ENCODE measurements around the gene TNNI3K. TPM values are rescaled to one million over a fixed set of nuclear protein-coding genes. Genes with fewer than 3 reads are reported as not detected.

The TNNI3K gene
- polyA plus RNA-seq, 1 donor (not counting 4 experiments of a cell fraction or from before 2014, with no cell fraction given): 0.41 TPM

GRCh38 chr1:74368335-74368734 lies 133.1 kb downstream of the TNNI3K start:
- Histone ChIP-seq H3K9me3 (ENCODE audit: control insufficient read depth, low read depth, low read length) (no peaks in the 10 kb centered on the region), H3K27me3 (ENCODE audit: control insufficient read depth, extremely low read depth, insufficient read depth, low read length) (no peaks in the 10 kb centered on the region), H4K20me1 (ENCODE audit: control insufficient read depth, extremely low read depth, insufficient read depth, low read length) (no peaks in the 10 kb centered on the region), H3K4me3 (ENCODE audit: control insufficient read depth in 2 of 3, extremely low read depth in 1 of 3, insufficient read depth in 2 of 3, low read depth in 1 of 3, low read length in 3 of 3) (no peak overlapping the region), H3K9me1 (ENCODE audit: control insufficient read depth, extremely low read depth, insufficient read depth, low read length) (no peaks in the 10 kb centered on the region), H3K4me2 (ENCODE audit: control insufficient read depth, extremely low read depth, insufficient read depth, low read depth, low read length) (no peak overlapping the region), H3K36me3 (ENCODE audit: control insufficient read depth in 2 of 2, extremely low read depth in 1 of 2, insufficient read depth in 2 of 2, low read length in 2 of 2) (no peaks in the 10 kb centered on the region), H3K27ac (ENCODE audit: control insufficient read depth, insufficient read depth, low read length) (no peak overlapping the region), H3K4me1 (ENCODE audit: control insufficient read depth, extremely low read depth, insufficient read depth, low read length) (no peaks in the 10 kb centered on the region), H3K79me2 (ENCODE audit: control insufficient read depth, insufficient read depth, low read length) (no peaks in the 10 kb centered on the region), H2AFZ (ENCODE audit: control insufficient read depth, low read length) (no peak overlapping the region), H3K9ac (ENCODE audit: control insufficient read depth, extremely low read depth, insufficient read depth, low read length) (no peak overlapping the region)
- dilution Hi-C loops (cut with MboI; ENCODE audit: extremely low pct_ligation_motif_present, low sequenced_read_pairs): no loop called here
- TF ChIP-seq, protein P1, sequence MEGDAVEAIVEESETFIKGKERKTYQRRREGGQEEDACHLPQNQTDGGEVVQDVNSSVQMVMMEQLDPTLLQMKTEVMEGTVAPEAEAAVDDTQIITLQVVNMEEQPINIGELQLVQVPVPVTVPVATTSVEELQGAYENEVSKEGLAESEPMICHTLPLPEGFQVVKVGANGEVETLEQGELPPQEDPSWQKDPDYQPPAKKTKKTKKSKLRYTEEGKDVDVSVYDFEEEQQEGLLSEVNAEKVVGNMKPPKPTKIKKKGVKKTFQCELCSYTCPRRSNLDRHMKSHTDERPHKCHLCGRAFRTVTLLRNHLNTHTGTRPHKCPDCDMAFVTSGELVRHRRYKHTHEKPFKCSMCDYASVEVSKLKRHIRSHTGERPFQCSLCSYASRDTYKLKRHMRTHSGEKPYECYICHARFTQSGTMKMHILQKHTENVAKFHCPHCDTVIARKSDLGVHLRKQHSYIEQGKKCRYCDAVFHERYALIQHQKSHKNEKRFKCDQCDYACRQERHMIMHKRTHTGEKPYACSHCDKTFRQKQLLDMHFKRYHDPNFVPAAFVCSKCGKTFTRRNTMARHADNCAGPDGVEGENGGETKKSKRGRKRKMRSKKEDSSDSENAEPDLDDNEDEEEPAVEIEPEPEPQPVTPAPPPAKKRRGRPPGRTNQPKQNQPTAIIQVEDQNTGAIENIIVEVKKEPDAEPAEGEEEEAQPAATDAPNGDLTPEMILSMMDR (optimal IDR thresholded peaks at IDR 0.05 in 1 of 3, IDR thresholded peaks at IDR 0.05 in 1 of 3, conservative IDR thresholded peaks at IDR 0.05 in 1 of 3; ENCODE audit: extremely low read depth in 1 of 3, insufficient read depth in 2 of 3, low read length in 3 of 3): no peak
- TF ChIP-seq EZH2 (IDR thresholded peaks at IDR 0.05; ENCODE audit: low read length): no peak
- FAIRE-seq (no peak), DNase-seq (ENCODE audit: low read depth, low spot score) (no peak)

DNA sequence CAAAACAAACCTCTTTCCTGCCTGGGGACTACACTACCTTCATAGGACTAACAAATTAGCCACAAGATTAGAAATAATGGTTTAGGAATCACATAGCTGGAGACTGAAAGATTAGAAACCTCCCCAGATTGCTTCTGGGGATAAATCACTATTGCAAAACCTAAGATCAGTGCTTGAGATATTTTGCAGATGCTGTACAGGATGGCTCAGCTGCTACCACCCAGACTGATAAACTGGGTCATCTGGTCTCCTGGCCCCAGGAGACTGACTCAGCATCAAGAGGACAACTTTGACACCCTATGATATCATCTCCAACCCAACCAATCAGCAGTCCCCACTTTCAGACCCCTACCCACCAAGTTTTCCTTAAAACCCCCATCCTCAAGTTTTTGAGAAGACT lies 140.2 kb downstream of the TNNI3K start:
- Histone ChIP-seq H3K79me2 (ENCODE audit: control insufficient read depth, insufficient read depth, low read length) (no peaks in the 10 kb centered on the region), H2AFZ (ENCODE audit: control insufficient read depth, low read length) (no peak overlapping the region), H3K9me3 (ENCODE audit: control insufficient read depth, low read depth, low read length) (no peaks in the 10 kb centered on the region), H3K4me2 (ENCODE audit: control insufficient read depth, extremely low read depth, insufficient read depth, low read depth, low read length) (no peak overlapping the region), H3K9me1 (ENCODE audit: control insufficient read depth, extremely low read depth, insufficient read depth, low read length) (no peaks in the 10 kb centered on the region), H3K4me3 (ENCODE audit: control insufficient read depth in 2 of 3, extremely low read depth in 1 of 3, insufficient read depth in 2 of 3, low read depth in 1 of 3, low read length in 3 of 3) (no peak overlapping the region), H3K4me1 (ENCODE audit: control insufficient read depth, extremely low read depth, insufficient read depth, low read length) (no peaks in the 10 kb centered on the region), H3K36me3 (ENCODE audit: control insufficient read depth in 2 of 2, extremely low read depth in 1 of 2, insufficient read depth in 2 of 2, low read length in 2 of 2) (no peaks in the 10 kb centered on the region), H3K9ac (ENCODE audit: control insufficient read depth, extremely low read depth, insufficient read depth, low read length) (no peak overlapping the region), H4K20me1 (ENCODE audit: control insufficient read depth, extremely low read depth, insufficient read depth, low read length) (no peaks in the 10 kb centered on the region), H3K27ac (ENCODE audit: control insufficient read depth, insufficient read depth, low read length) (no peak overlapping the region), H3K27me3 (ENCODE audit: control insufficient read depth, extremely low read depth, insufficient read depth, low read length) (no peaks in the 10 kb centered on the region)
- dilution Hi-C loops (cut with MboI; ENCODE audit: extremely low pct_ligation_motif_present, low sequenced_read_pairs): no loop called here
- FAIRE-seq (no peak), DNase-seq (ENCODE audit: low read depth, low spot score) (no peak)
- TF ChIP-seq, protein P1 (optimal IDR thresholded peaks at IDR 0.05 in 1 of 3, IDR thresholded peaks at IDR 0.05 in 1 of 3, conservative IDR thresholded peaks at IDR 0.05 in 1 of 3; ENCODE audit: extremely low read depth in 1 of 3, insufficient read depth in 2 of 3, low read length in 3 of 3): no peak
